IPS-15b (cell line): ENCODE measurements around the gene MSL1.

Source experiments
- H3K27me3 ChIP-seq: one replicate; pipeline ENCODE4 v1.6.1; 2013; ENCODE audit warnings: low read length; ENCODE audit not compliant: control insufficient read depth, insufficient read depth
- H3K36me3 ChIP-seq: one replicate; pipeline ENCODE4 v1.6.1; 2013; ENCODE audit warnings: low read length; ENCODE audit not compliant: control insufficient read depth, insufficient read depth
- H3K4me1 ChIP-seq: one replicate; pipeline ENCODE4 v1.6.1; 2013; ENCODE audit warnings: mild to moderate bottlenecking, low read length; ENCODE audit not compliant: control insufficient read depth, insufficient read depth
- H3K4me3 ChIP-seq: one replicate; pipeline ENCODE4 v1.5.1; 2013; ENCODE audit warnings: low read depth, low read length
- H3K9ac ChIP-seq: one replicate; pipeline ENCODE4 v1.6.1; 2013; ENCODE audit warnings: low read depth, mild to moderate bottlenecking, low read length
- H3K9me3 ChIP-seq: one replicate; pipeline ENCODE4 v1.6.1; 2013; ENCODE audit warnings: mild to moderate bottlenecking, low read length; ENCODE audit not compliant: control insufficient read depth, insufficient read depth

MSL1 gene

DNA sequence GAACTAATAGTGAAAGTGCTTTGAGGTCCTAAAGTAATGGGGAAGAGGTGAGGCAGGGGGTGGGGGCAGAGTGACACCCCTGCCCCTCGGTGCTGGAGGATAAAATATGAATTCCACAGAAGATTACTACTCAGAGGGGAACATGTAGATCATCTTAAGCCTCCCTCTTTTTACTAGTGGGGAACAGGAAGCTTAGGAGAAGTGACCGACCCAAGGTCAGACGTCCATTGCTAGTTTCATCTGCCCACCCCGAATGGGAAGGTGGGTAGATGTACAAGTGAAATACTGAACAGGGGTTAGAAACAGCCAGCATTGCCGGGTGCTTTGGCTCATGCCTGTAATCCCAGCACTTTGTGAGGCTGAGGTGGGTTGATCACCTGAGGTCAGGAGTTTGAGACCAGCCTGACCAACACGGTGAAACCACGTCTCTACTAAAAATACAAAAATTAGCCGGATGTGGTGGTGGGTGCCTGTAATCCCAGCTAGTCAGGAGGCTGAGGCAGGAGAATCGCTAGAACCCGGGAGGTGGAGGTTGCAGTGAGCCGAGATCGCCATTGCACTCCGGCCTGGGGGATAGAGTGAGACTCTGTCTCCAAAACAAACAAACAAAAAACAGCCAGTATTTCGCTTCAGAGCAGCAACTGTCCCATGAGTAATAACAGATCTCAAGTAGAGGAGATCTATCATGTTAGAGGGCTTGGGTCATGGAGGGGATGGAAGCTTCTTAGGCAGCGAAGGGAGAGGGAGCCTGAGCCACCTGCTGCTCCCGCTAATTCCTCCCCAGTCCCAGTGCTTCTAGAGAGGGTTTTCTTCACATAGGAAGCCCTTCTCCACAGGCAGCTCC lies 20.2 kb upstream of the MSL1 start:
- H3K27me3 ChIP-seq, result peaks cover 22% of the 10 kb centered on the region
- H3K4me3 ChIP-seq, result peak overlapping the region; percentile 86
- H3K4me1 ChIP-seq, result peaks cover 29% of the 10 kb centered on the region
- no peaks in the 10 kb centered on the region for H3K9me3 ChIP-seq
- no peak overlapping the region for H3K9ac ChIP-seq
- peaks cover 1% of the 10 kb centered on the region for H3K36me3 ChIP-seq

DNA sequence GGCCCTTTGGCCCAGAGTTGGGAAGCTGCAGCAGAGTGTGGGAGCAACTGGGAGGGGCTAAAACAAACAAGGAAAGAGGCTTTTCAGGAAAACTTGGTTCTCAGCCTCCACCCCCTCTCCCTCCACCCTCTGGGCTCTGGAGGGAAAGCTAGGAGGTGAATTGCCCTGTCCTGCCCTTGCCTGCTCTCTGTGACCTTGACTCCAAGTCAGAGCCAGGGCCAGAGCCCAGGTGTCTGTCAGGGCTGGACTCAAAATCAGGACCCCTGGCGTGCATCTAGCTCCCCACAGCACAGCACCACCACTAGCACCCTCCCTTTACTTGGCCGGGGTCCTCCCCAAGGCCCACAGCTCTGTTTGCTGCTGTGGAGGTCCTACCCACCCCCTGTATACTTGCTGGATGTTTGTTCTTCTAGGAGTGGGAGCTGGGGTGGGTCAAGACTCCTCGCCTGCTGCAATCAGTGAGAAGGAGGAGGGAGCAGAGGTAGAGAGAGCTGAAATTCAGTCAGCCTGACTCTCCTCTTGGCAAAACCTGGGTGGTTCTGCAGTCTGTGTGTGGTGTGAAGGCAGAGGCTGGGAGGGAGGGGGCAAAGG lies 18.6 kb upstream of the MSL1 start:
- H3K27me3 ChIP-seq, result peaks cover 30% of the 10 kb centered on the region
- peak overlapping the region; percentile 38 for H3K9ac ChIP-seq
- H3K9me3 ChIP-seq, result no peaks in the 10 kb centered on the region
- no peak overlapping the region for H3K4me3 ChIP-seq
- H3K4me1 ChIP-seq, result peaks cover 37% of the 10 kb centered on the region
- no peaks in the 10 kb centered on the region for H3K36me3 ChIP-seq

DNA sequence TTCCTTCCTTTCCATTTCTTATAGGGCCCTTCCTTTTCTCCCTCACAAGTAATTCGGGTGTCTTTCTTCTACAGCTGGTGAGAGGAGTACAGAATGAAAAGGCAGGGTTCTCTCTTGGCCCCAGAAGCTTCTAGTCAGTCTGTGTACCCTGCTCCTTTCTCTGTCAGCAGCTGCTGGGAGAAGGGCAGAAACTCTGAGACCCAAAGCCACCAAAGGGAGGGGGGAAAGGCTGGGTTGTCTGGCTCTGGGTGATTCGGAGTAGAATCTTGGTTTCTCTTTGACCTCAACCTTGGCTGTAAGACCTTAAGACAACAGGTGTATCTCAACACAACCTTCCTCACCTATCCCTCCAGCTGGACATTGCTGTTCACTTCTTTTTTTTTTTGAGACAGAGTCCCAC lies 18.1 kb upstream of the MSL1 start:
- Histone ChIP-seq H3K9me3 (no peaks in the 10 kb centered on the region), H3K36me3 (no peaks in the 10 kb centered on the region), H3K4me3 (no peak overlapping the region), H3K9ac (peak overlapping the region; percentile 38), H3K4me1 (peaks cover 34% of the 10 kb centered on the region), H3K27me3 (peaks cover 30% of the 10 kb centered on the region)

DNA sequence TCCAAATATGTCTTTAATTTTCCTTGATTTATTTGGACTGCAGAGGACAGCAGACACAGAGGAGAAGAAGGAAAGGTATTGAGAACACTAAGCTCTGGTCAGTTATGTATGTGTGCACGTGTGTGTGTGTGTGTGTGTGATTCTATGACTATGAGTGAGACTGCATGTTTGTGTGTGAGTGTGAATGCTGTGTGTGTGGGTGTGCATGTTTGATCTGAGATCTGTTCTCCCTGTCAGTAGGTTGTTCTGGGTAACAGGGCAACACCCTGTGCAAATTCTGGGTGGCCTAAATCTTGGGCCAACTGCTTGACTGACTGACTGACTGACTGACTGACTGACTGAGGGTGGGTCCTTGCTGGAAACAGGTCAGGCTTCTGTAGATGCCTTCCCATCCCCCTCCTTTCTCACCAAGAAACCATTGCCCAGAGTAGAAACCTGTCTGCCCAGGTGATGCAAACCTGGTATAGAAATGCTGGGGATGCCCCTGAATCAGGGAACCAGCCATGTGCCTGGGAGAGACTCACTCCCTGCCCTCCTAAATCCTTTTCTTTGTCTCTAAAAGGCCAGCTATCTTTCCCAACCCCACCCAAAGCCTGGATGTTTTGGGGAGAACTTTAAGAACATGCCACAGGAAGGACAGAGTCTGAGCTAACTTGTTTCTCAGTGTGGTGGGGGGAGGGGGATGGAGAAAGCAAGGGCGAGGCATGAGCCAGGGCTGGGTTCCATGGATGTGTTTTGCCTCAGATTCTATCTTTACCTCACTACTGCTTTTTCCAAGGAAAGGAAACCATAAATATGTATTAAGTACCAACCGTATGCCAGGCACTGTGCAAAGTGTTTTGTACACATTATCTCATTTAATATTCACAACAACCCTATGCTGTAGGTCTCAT lies 16.9 kb upstream of the MSL1 start:
- H3K4me3 ChIP-seq, result no peak overlapping the region
- H3K4me1 ChIP-seq, result peaks cover 41% of the 10 kb centered on the region
- H3K9me3 ChIP-seq, result no peaks in the 10 kb centered on the region
- H3K27me3 ChIP-seq, result peaks cover 26% of the 10 kb centered on the region
- H3K9ac ChIP-seq, result no peak overlapping the region
- H3K36me3 ChIP-seq, result no peaks in the 10 kb centered on the region

DNA sequence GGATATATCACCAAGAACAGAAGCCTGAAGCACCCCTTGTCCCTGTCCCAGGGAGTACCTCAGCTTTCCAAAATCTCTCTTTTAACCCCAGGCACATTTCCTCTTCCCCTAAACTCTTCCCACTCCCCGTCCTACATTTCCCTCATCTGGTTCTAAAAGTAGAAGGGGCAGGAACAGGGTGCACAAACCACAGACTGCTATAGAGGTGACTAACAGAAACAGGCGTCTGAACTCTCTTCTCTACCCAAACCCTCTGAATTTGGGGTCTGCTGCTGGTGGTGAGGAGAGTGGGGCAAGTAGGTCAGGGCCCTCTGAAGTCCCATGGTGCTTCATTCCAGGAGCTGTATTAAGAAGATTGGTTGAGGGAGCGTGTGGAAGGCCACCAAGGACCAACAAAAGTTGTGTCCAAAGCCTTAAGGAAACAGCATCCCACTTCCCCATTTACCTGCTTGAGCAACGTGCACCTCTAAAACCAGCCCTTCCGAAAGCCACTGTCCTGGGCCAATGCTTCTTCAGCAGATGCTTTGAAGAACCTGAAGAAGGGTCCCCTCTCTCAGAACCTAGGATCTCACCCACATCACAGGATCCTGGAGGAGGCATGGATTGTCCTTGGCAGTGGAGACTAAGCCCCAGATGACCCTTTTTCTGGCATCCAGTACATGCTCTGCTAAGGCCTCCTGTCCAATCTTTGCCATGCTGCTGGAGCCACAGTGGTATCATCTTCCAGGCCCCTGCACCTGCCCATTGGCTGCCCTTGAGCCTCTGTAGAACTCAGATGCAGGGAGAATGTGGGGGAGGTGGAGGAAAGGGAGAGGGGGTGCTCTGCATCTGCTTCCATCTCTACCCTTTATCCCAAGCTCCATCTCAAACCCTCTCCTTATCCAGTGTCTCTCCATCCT lies 15.7 kb upstream of the MSL1 start:
- Histone ChIP-seq H3K4me3 (no peak overlapping the region), H3K4me1 (peaks cover 48% of the 10 kb centered on the region), H3K36me3 (no peaks in the 10 kb centered on the region), H3K9me3 (no peaks in the 10 kb centered on the region), H3K9ac (no peak overlapping the region), H3K27me3 (peaks cover 21% of the 10 kb centered on the region)

DNA sequence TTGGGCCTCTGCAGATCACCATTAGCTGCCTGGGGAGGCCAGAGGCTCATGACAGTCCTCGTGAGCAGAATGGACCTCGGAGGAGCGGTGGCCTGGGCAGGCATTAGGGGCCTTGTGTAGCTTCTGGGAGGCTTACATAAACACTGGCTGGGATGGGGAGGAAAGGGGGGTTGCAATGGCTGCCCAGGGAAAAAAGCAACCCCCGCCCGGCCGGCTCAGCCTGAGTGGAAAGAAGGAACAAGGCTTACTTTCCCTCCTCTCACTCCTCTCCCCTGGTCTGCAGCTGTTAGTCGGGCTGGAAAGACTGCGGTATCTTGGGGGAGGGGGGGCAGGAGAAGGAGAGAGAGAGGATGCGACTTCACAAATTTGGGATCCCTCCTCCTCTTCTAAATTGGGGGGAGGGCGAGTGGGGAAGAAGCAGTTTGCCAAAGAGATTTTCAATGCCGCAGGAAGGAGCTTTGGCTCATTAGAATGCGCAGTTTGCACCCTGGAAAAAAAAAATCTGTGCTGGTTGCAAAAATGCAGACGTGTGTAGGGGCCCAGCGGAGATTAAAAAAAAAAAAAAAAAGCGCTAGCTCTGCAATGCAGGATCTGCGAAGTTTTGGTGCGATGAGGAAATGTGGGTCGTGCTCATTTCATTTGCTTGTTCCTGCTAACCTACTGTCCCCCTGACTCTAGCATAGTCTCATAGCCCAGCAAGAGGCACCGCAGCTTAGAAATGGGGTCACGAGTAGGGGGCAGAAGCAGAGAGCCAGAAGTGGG lies 14.8 kb upstream of the MSL1 start:
- Histone ChIP-seq H3K27me3 (peaks cover 21% of the 10 kb centered on the region), H3K9ac (no peak overlapping the region), H3K4me3 (peak overlapping the region; percentile 0), H3K9me3 (no peaks in the 10 kb centered on the region), H3K36me3 (no peaks in the 10 kb centered on the region), H3K4me1 (peaks cover 50% of the 10 kb centered on the region)

DNA sequence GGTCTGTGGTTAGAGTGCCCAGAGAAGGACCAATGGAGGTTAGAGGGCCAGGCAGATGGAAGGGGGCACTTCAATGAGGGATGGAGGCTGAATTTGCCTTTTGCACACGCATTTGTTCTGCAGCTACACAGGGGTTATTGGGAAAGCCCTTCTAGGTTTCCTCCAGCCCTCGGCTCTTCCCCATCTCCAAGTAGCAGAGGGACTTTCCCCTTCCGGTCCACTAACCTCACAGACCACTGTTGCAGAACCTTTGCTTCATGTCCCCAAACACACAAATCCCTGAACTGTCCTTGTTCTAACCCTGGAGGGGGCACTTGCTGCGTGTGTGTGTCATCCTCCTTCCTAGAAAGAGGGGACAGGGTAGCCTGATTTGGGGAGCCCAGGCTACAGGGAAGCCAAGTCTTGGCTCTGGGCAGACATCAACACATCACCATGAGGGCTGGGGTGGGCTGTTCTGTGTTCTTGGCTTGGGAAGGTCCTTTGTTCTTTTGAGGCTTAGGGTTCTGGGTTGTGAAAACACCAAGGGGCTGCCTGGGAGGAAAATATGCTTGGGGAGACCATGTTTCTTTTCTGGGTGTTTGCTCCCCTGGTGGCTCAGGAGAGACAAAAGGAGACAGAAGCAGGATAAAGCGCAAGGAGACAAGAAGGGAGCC lies 14.1 kb upstream of the MSL1 start:
- Histone ChIP-seq H3K36me3 (no peaks in the 10 kb centered on the region), H3K4me1 (peaks cover 57% of the 10 kb centered on the region), H3K27me3 (peaks cover 21% of the 10 kb centered on the region), H3K9ac (no peak overlapping the region), H3K9me3 (no peaks in the 10 kb centered on the region), H3K4me3 (peak overlapping the region; percentile 0)

DNA sequence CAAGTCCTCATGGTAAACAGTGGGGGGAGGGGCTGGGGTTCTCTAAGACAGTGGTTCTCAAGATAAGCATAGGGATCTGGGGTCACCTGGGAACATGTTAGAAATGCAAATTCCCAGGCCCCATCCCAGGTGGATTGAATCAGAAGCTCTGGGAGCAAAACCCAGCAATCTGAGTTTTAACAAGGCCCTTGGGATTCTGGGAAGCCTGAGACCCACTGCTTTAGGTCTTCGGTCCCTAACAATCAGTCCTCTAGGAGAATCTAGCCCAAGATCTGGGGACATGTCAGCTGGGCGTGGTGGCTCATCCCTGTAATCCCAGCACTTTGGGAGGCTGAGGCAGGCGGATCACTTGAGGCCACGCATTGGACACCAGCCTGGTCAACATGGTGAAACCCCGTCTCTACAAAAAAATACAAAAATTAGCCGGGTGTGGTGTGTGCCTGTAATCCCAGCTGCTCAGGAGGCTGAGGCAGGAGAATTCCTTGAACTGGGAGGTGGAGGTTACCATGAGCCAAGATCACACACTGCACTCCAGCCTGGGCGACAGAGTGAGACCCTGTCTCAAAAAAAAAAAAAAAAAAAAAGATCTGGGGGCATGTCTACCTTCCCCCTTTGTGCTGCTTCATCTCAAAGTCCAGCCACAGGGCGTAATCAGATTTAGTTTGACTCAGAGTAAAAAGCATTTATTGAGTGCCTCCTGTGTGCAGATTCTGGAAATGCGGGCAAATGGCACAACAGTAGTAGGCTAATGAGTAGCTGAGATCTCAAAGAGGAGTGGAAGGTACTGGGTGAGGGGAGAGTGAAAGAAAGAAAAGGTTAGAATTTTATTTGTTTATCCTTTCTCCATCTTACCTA lies 12.6 kb upstream of the MSL1 start:
- H3K4me1 ChIP-seq, result peaks cover 53% of the 10 kb centered on the region
- no peaks in the 10 kb centered on the region for H3K36me3 ChIP-seq
- H3K9ac ChIP-seq, result no peak overlapping the region
- H3K4me3 ChIP-seq, result no peak overlapping the region
- H3K27me3 ChIP-seq, result peaks cover 21% of the 10 kb centered on the region
- H3K9me3 ChIP-seq, result no peaks in the 10 kb centered on the region

DNA sequence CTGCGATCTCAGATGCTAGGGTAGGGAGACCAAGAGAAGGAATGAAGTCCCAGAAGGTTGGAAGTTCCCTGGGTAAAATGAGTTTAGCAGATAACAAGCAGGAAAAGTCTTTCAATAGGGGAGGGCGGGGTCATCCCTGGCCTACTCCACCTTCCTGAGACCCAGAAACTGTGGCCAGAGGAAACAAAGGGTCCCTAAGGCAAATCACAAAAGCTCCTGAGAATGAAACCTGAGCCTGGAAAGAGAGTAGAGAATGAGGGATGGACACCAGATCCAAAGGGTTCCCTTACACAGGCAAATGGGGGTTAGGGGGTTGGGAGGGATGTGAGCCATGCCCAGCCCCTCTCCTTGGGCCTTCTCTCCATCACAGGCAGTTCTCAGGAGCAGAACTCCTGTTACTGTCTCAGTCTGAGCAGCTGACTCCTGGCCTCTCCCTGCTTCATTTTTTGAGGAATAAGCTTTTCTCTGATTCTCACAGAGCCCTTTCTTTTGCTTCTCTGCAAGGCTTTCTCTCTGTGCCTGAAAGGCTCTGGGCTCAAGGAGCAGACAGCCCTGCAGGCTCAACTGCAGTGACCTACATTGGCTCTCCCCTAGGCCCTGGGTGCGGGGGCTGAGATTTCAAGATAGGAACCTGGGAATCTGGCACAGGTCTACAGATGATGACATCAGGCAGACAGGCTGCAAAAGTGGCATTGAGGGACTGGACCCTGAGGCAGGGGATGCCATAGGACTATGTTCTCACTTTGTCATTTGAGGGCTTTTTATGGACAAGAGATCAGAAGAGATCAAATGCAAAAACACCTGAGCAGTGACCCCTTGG lies 11.5 kb upstream of the MSL1 start:
- Histone ChIP-seq H3K27me3 (peaks cover 21% of the 10 kb centered on the region), H3K4me3 (no peak overlapping the region), H3K4me1 (peaks cover 58% of the 10 kb centered on the region), H3K9ac (no peak overlapping the region), H3K9me3 (no peaks in the 10 kb centered on the region), H3K36me3 (no peaks in the 10 kb centered on the region)
